Measurements from ENCODE around the gene SAP130.
A peak's percentile ranks its signal among the peaks of the same experiment; 100 is the strongest.

SAP130 gene

GRCh38 chr2:128027801-128028667 is at the start of gene SAP130:
Gene SAP130 (minus strand): TSS chr2:128028059. CDS start chr2:128026292, 1,767 bp downstream.
- peak; percentile 94 for DNase-seq (ENCODE audit: insufficient read length, low spot score)
- FAIRE-seq: peak; percentile 93

- FAIRE-seq (no peak), DNase-seq (ENCODE audit: insufficient read length, low spot score) (no peak)
These were observed 48.7 kb upstream of the SAP130 start for GRCh38 chr2:128076461-128077106.

- no peak for FAIRE-seq
These were observed 45.4 kb upstream of the SAP130 start for GRCh38 chr2:128073278-128073677.

GRCh38 chr2:128069769-128070168 is 41.9 kb upstream of the SAP130 start:
- no peak for DNase-seq (ENCODE audit: insufficient read length, low spot score)
- FAIRE-seq: no peak

More at GRCh38 chr2:128073278-128073677, 45.4 kb upstream of the SAP130 start:
- DNase-seq (ENCODE audit: insufficient read length, low spot score): no peak

- DNase-seq (ENCODE audit: insufficient read length, low spot score) (no peak), FAIRE-seq (no peak)
These were observed 36.5 kb upstream of the SAP130 start for GRCh38 chr2:128064353-128064752.

- FAIRE-seq (no peak), DNase-seq (ENCODE audit: insufficient read length, low spot score) (no peak)
These were observed 34.7 kb upstream of the SAP130 start for GRCh38 chr2:128062571-128062970.

- FAIRE-seq: no peak
- DNase-seq (ENCODE audit: insufficient read length, low spot score): no peak
These were observed 30.3 kb upstream of the SAP130 start for GRCh38 chr2:128058114-128058513.

GRCh38 chr2:128057334-128057733 is 29.5 kb upstream of the SAP130 start:
- DNase-seq (ENCODE audit: insufficient read length, low spot score) (no peak), FAIRE-seq (no peak)

- FAIRE-seq: no peak
- no peak for DNase-seq (ENCODE audit: insufficient read length, low spot score)
These were observed 26.4 kb upstream of the SAP130 start for GRCh38 chr2:128054104-128054885.

- no peak for DNase-seq (ENCODE audit: insufficient read length, low spot score)
- no peak for FAIRE-seq
These were observed 25.5 kb upstream of the SAP130 start for GRCh38 chr2:128053331-128053730.

- FAIRE-seq (no peak), DNase-seq (ENCODE audit: insufficient read length, low spot score) (no peak)
These were observed 15.2 kb upstream of the SAP130 start for GRCh38 chr2:128043041-128043440.

- FAIRE-seq: no peak
- DNase-seq (ENCODE audit: insufficient read length, low spot score): no peak
These were observed 13.7 kb upstream of the SAP130 start for GRCh38 chr2:128041561-128041960.

- FAIRE-seq (no peak), DNase-seq (ENCODE audit: insufficient read length, low spot score) (no peak)
These were observed 12.4 kb upstream of the SAP130 start for GRCh38 chr2:128040166-128040771.

GRCh38 chr2:128039535-128039934 is 11.7 kb upstream of the SAP130 start:
- DNase-seq (ENCODE audit: insufficient read length, low spot score) (no peak), FAIRE-seq (no peak)

GRCh38 chr2:128038411-128038810 is 10.6 kb upstream of the SAP130 start:
- no peak for FAIRE-seq
- no peak for DNase-seq (ENCODE audit: insufficient read length, low spot score)

GRCh38 chr2:128037649-128038048 is 9.8 kb upstream of the SAP130 start:
- DNase-seq (ENCODE audit: insufficient read length, low spot score): no peak
- no peak for FAIRE-seq

GRCh38 chr2:128036748-128037607 is 9.1 kb upstream of the SAP130 start:
- DNase-seq (ENCODE audit: insufficient read length, low spot score): no peak
- no peak for FAIRE-seq

- no peak for FAIRE-seq
These were observed 4.2 kb upstream of the SAP130 start for GRCh38 chr2:128032092-128032491.

GRCh38 chr2:128028668-128029054 is 802 bp upstream of the SAP130 start:
- DNase-seq (ENCODE audit: insufficient read length, low spot score): peak; percentile 13

More at GRCh38 chr2:128032092-128032491, 4.2 kb upstream of the SAP130 start:
- DNase-seq (ENCODE audit: insufficient read length, low spot score): no peak

More at GRCh38 chr2:128028668-128029054, 802 bp upstream of the SAP130 start:
- FAIRE-seq: no peak

All from HTR-8/SVneo (cell line).